IMR-90 (cell line): ENCODE data around the gene ATXN10. TPM values are rescaled to one million over a fixed set of nuclear protein-coding genes. Genes with fewer than 3 reads are reported as not detected.

ENCODE experiments used
- ATAC-seq: fragments of 200-7000 bp; cut with Tn5 transposase; 2 replicates; pipeline ENCODE4 v1.9.1; 2020; ENCODE audit warnings: low read depth, mild to moderate bottlenecking, moderate library complexity
- BruUV-seq: library from RNA; stranded (reverse); fragments of 400-500 nt; replicated peaks from 2 replicates; lab custom pipeline; 2021; lab: Mats Ljungman, UMichigan
- CTCF ChIA-PET: fragments of 300-600 bp; formaldehyde crosslinking; extraction: SDS; loops from one replicate; lab custom pipeline; 2021; ENCODE audit warnings: antibody characterized with exemption; lab: Yijun Ruan, JAX
- POLR2A ChIA-PET: fragments of 300-600 bp; sonication (Branson Sonifier 250); formaldehyde crosslinking; loops from one replicate; lab custom pipeline; 2022; ENCODE audit warnings: antibody characterized with exemption; ENCODE audit not compliant: unreplicated experiment; lab: Charles Lee
- DNase-seq: peaks from one replicate; pipeline ENCODE4 v3.0.0; 2013
- H2AFZ ChIP-seq: replicated peaks from 2 replicates; pipeline ENCODE3; 2013; ENCODE audit warnings: low read length, mild to moderate bottlenecking; ENCODE audit not compliant: poor library complexity
- H2AK5ac ChIP-seq: 2 replicates; pipeline ENCODE4 v1.6.1; 2013; ENCODE audit warnings: low read depth, low read length, inconsistent platforms
- H2AK9ac ChIP-seq: replicated peaks from 2 replicates; pipeline ENCODE3; 2013; ENCODE audit warnings: mild to moderate bottlenecking, low read depth, low read length, moderate library complexity; ENCODE audit not compliant: poor library complexity
- H2BK120ac ChIP-seq: 2 replicates; pipeline ENCODE4 v1.6.1; 2013; ENCODE audit warnings: low read depth, low read length, inconsistent platforms
- H2BK15ac ChIP-seq: 3 replicates; pipeline ENCODE4 v1.6.1; 2013; ENCODE audit warnings: low read depth, low read length, inconsistent platforms
- H2BK20ac ChIP-seq: 2 replicates; pipeline ENCODE4 v1.6.1; 2013; ENCODE audit warnings: low read depth, mild to moderate bottlenecking, inconsistent platforms, low read length, moderate library complexity
- H2BK5ac ChIP-seq: 2 replicates; pipeline ENCODE4 v1.6.1; 2013; ENCODE audit warnings: mild to moderate bottlenecking, low read depth, low read length, inconsistent platforms; ENCODE audit not compliant: poor library complexity, severe bottlenecking
- H3K14ac ChIP-seq: replicated peaks from 2 replicates; pipeline ENCODE4 v1.6.1; 2013; ENCODE audit warnings: low read depth, low read length, inconsistent platforms
- H3K18ac ChIP-seq: 2 replicates; pipeline ENCODE4 v1.6.1; 2013; ENCODE audit warnings: low read depth, low read length, control low read depth
- H3K23ac ChIP-seq: 2 replicates; pipeline ENCODE4 v1.6.1; 2013; ENCODE audit warnings: low read depth, low read length, inconsistent platforms
- H3K27ac ChIP-seq: 2 replicates; pipeline ENCODE4 v1.5.1; 2013; ENCODE audit warnings: mild to moderate bottlenecking, control low read depth, low read length; ENCODE audit not compliant: insufficient read depth
- H3K27me3 ChIP-seq: 2 replicates; pipeline ENCODE4 v1.6.1; 2013; ENCODE audit warnings: low read length; ENCODE audit not compliant: control insufficient read depth, insufficient read depth
- H3K36me3 ChIP-seq: 2 replicates; pipeline ENCODE4 v1.6.1; 2013; ENCODE audit warnings: low read length, mixed read lengths; ENCODE audit not compliant: control insufficient read depth, insufficient read depth
- H3K4ac ChIP-seq: 2 replicates; pipeline ENCODE4 v1.6.1; 2013; ENCODE audit warnings: low read depth, low read length, inconsistent platforms
- H3K4me1 ChIP-seq: 2 replicates; pipeline ENCODE4 v1.6.1; 2013; ENCODE audit warnings: low read length, mixed read lengths; ENCODE audit not compliant: control insufficient read depth, insufficient read depth
- H3K4me2 ChIP-seq: 2 replicates; pipeline ENCODE4 v1.6.1; 2013; ENCODE audit warnings: low read depth, mild to moderate bottlenecking, control low read depth, low read length, moderate library complexity
- H3K4me3 ChIP-seq: 2 replicates; pipeline ENCODE4 v1.5.1; 2013; ENCODE audit warnings: low read depth, mild to moderate bottlenecking, control low read depth, low read length, moderate library complexity; ENCODE audit not compliant: insufficient read depth
- H3K56ac ChIP-seq: 2 replicates; pipeline ENCODE4 v1.6.1; 2013; ENCODE audit warnings: low read length, inconsistent platforms; ENCODE audit not compliant: insufficient read depth; ENCODE audit errors: extremely low read depth
- H3K79me1 ChIP-seq, 2 experiments: 2 replicates each; pipeline ENCODE4 v1.6.1; 2013; ENCODE audit warnings: low read length in 2 of 2, inconsistent platforms in 1 of 2, low read depth in 1 of 2
- H3K9ac ChIP-seq: 2 replicates; pipeline ENCODE4 v1.6.1; 2013; ENCODE audit warnings: low read depth, low read length, control low read depth
- H3K9me1 ChIP-seq: 2 replicates; pipeline ENCODE4 v1.6.1; 2013; ENCODE audit warnings: low read length, inconsistent platforms; ENCODE audit not compliant: insufficient read depth
- H3K9me3 ChIP-seq: 2 replicates; pipeline ENCODE4 v1.6.1; 2013; ENCODE audit warnings: low read length; ENCODE audit not compliant: control insufficient read depth, insufficient read depth
- H4K20me1 ChIP-seq: 2 replicates; pipeline ENCODE4 v1.6.1; 2013; ENCODE audit warnings: low read length, inconsistent platforms; ENCODE audit not compliant: insufficient read depth
- H4K5ac ChIP-seq: 2 replicates; pipeline ENCODE4 v1.6.1; 2013; ENCODE audit warnings: mild to moderate bottlenecking, low read depth, low read length, control low read depth
- H4K8ac ChIP-seq, 2 experiments: 2 replicates each; pipeline ENCODE4 v1.6.1; 2013; ENCODE audit warnings: low read depth in 2 of 2, low read length in 2 of 2, control low read depth in 1 of 2, inconsistent platforms in 1 of 2
- H4K91ac ChIP-seq: 2 replicates; pipeline ENCODE4 v1.6.1; 2013; ENCODE audit warnings: low read depth, low read length, inconsistent platforms; ENCODE audit not compliant: insufficient read depth
- CHD1 ChIP-seq: IDR thresholded peaks from 2 replicates; pipeline ENCODE4 v1.6.1; 2012; ENCODE audit warnings: low read depth, low read length, improper control_type of control experiment
- CTCF ChIP-seq: conservative IDR thresholded peaks from 2 replicates; pipeline ENCODE4 v1.5.1; 2012; ENCODE audit warnings: mild to moderate bottlenecking, low read depth, low read length, improper control_type of control experiment
- MXI1 ChIP-seq: IDR thresholded peaks from 2 replicates; pipeline ENCODE4 v1.6.1; 2012; ENCODE audit warnings: low read depth, mild to moderate bottlenecking, low read length, moderate library complexity, borderline replicate concordance
- RAD21 ChIP-seq: IDR thresholded peaks from 2 replicates; pipeline ENCODE4 v1.6.1; 2012; ENCODE audit warnings: low read length, improper control_type of control experiment
- RFX5 ChIP-seq: IDR thresholded peaks from 2 replicates; pipeline ENCODE4 v1.8.0; 2012; ENCODE audit warnings: low read depth, mild to moderate bottlenecking, low read length, moderate library complexity
- SMC3 ChIP-seq: fragments of 150-350 bp; IDR thresholded peaks from 2 replicates; pipeline ENCODE4 v1.6.1; 2016; ENCODE audit warnings: low read depth, mild to moderate bottlenecking, antibody characterized with exemption, low read length, moderate library complexity
- WGBS, 2 experiments: methylation state at CpG; one replicate each; pipeline versions ENCODE4 v1.1.5 to v1.1.7; 2013; ENCODE audit warnings: missing lambda C conversion rate in 2 of 2; ENCODE audit not compliant: insufficient read length in 1 of 2; ENCODE audit errors: extremely low coverage in 2 of 2; 5-methylcytosine and 5-hydroxymethylcytosine counted together
- dilution Hi-C: fragments of 300-500 bp; cut with HindIII; formaldehyde crosslinking; loops from one replicate; pipeline ENCODE4 v1.14.3; 2018; ENCODE audit warnings: low sequenced_read_pairs; ENCODE audit not compliant: unreplicated experiment
- in situ Hi-C: fragments of 300-500 bp; cut with MboI; formaldehyde crosslinking; loops from 3 replicates; pipeline ENCODE4 v1.14.3; 2019; ENCODE audit warnings: low sequenced_read_pairs, inconsistent platforms, mixed read lengths
- intact Hi-C: fragments of 100-400 bp; cut with micrococcal nuclease; formaldehyde crosslinking; loops from 2 replicates; pipeline ENCODE4 v1.10.0; 2022
- polyA plus RNA-seq, 3 experiments: library from polyadenylated mRNA; depleted of rRNA; stranded (reverse); fragments of >200 nt; gene quantifications; 2 replicates each; pipeline ENCODE4 v1.2.3, GENCODE V29; 2012; ENCODE audit warnings: low replicate concordance in 1 of 3
- total RNA-seq: library from RNA; depleted of rRNA; stranded (reverse); fragments of >200 nt; gene quantifications from 2 replicates; pipeline ENCODE4 v1.2.3, GENCODE V29; 2012

ATXN10 gene
- total and polyA plus RNA-seq, 2 of the 4 experiments (the other 2 are of a cell fraction): 116 to 231 TPM

GRCh38 chr22:45743687-45744086 lies 72.1 kb downstream of the ATXN10 start:
- Histone ChIP-seq H3K4me2 (no peak overlapping the region), H4K8ac (no peak overlapping the region), H3K23ac (no peak overlapping the region), H3K9me1 (peaks cover 9% of the 10 kb centered on the region; the same call in 1 of the 2 replicates), H2BK15ac (no peak overlapping the region), H3K56ac (no peak overlapping the region), H2BK5ac (no peak overlapping the region), H2AK9ac (no peak overlapping the region), H3K14ac (no peak overlapping the region; the same call in 1 of the 2 replicates), H2AFZ (no peak overlapping the region), H3K9ac (no peak overlapping the region), H4K20me1 (peaks cover 31% of the 10 kb centered on the region), H3K79me1 (peaks cover 53 to 82% of the 10 kb centered on the region in 2 experiments), H2BK120ac (no peak overlapping the region), H2BK20ac (no peak overlapping the region), H4K5ac (no peak overlapping the region), H3K4ac (no peak overlapping the region), H3K18ac (no peak overlapping the region), H4K91ac (no peak overlapping the region), H2AK5ac (no peak overlapping the region), H3K36me3 (peaks cover 29% of the 10 kb centered on the region), H3K4me3 (no peak overlapping the region), H3K27ac (no peak overlapping the region), H3K9me3 (no peaks in the 10 kb centered on the region), H3K4me1 (peaks cover 7% of the 10 kb centered on the region; the same call in 1 of the 2 replicates), H3K27me3 (no peaks in the 10 kb centered on the region)
- ChIA-PET CTCF (no interaction called here), POLR2A (no interaction called here)
- ATAC-seq (no peak), DNase-seq (no peak)
- TF ChIP-seq CHD1 (no peak), CTCF (no peak), RFX5 (no peak), MXI1 (no peak), SMC3 (no peak), RAD21 (no peak)
- no TSS peak for BruUV-seq
- in situ Hi-C loops (no loop called here), intact Hi-C loops (no loop called here), dilution Hi-C loops (no loop called here)
- WGBS, 2 experiments: no CpG with 5 or more reads among the region's 1 CpG
